Measurements from ENCODE around the gene KRTAP9-8.
"Not testable (repeated sequence)": the region's sequence is repeated elsewhere in the genome, so short reads cannot be mapped to it uniquely, and the experiment has no call there.

DNA sequence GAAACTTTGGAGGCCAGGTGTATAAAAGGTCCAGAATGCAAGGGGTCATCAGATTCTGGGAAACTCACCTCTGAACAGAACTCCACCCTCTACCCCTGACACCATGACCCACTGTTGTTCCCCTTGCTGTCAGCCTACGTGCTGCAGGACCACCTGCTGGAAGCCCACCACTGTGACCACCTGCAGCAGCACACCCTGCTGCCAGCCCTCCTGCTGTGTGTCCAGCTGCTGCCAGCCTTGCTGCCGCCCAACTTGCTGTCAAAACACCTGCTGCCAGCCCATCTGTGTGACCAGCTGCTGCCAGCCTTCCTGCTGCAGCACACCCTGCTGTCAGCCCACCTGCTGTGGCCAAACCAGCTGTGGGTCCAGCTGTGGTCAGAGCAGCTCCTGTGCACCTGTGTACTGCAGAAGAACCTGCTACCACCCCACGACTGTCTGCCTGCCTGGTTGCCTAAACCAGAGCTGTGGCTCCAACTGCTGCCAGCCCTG, at the start of gene KRTAP9-8:
- TF ChIP-seq, protein P1, sequence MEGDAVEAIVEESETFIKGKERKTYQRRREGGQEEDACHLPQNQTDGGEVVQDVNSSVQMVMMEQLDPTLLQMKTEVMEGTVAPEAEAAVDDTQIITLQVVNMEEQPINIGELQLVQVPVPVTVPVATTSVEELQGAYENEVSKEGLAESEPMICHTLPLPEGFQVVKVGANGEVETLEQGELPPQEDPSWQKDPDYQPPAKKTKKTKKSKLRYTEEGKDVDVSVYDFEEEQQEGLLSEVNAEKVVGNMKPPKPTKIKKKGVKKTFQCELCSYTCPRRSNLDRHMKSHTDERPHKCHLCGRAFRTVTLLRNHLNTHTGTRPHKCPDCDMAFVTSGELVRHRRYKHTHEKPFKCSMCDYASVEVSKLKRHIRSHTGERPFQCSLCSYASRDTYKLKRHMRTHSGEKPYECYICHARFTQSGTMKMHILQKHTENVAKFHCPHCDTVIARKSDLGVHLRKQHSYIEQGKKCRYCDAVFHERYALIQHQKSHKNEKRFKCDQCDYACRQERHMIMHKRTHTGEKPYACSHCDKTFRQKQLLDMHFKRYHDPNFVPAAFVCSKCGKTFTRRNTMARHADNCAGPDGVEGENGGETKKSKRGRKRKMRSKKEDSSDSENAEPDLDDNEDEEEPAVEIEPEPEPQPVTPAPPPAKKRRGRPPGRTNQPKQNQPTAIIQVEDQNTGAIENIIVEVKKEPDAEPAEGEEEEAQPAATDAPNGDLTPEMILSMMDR (conservative IDR thresholded peaks at IDR 0.05 in 1 of 2, IDR thresholded peaks at IDR 0.05 in 1 of 2; ENCODE audit: low read depth in 1 of 2, low read length in 2 of 2) = not testable (repeated sequence)
- not testable (repeated sequence) for TF ChIP-seq EZH2 (IDR thresholded peaks at IDR 0.05; ENCODE audit: low read length, missing control alignments)

All from fibroblast of lung (primary cell).